GM18498 (cell line): ENCODE results near the gene KRT86.
"Not testable (repeated sequence)": the region's sequence is repeated elsewhere in the genome, so short reads cannot be mapped to it uniquely, and the experiment has no call there.

Source experiments
- ATAC-seq: cut with Tn5 transposase; IDR thresholded peaks from one replicate; pipeline ENCODE4 v1.9.1; 2021; ENCODE audit warnings: mild to moderate bottlenecking, moderate library complexity; ENCODE audit not compliant: unreplicated experiment

KRT86 gene

DNA sequence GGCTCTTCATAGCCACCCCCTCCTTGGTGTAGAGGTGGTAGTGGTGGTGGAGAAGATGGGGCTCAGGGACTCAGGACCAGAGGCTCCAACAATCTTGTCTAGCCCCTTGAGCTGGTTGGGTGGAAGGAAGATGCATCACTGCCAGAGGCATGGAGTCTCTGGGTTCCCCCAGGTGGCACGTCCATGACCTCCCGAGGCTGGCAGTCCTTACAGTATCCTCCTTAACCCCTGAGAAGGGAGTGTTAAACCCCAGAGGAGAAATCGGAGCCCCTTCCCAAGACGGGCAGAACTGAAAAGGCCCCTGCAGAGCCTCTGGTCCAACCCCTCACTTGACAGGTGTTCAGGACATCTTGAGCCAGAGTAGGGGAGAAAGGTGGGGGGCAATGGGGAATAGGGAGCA, 37.6 kb downstream of the KRT86 start:
- ATAC-seq, result no peak

DNA sequence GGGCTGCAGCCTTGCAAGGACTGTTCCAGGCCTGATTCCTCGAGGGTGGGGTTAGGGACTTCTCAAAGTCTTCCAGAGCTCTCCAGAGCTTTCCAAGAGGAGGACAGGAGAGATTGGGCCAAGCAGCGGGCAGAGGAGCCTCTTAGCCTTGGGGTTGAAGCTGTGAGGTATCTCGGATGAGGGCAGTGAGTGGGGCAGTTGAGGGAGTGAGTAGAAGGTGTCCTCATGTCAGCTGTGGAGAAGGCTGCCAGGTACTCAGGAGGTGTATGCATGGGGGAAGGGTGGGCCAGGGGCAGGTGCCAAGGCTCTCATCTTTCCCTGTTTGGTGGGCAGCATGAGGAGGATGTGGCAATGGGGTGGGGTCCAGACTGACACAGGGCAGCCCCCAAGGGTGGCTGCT, 39.0 kb downstream of the KRT86 start:
- ATAC-seq, result no peak

DNA sequence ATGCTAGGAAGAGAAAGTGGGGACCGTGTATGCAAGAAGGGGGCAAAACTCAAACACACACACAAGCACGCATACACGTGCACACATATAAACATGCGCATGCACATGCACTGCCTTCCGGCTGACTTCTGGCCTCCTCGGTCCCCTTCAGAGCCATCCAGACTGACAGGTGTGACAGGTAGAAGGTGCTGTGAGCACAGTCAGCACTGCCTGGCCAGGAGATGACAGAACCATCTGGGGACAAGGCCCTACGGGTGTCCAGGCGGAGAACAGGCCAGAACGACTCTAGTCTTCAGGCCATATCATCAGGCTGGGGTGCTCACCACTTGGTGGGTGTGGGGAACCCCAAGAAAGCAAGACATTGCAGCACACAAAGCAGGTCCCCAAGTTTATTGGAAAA, 39.5 kb downstream of the KRT86 start:
- ATAC-seq, result no peak

DNA sequence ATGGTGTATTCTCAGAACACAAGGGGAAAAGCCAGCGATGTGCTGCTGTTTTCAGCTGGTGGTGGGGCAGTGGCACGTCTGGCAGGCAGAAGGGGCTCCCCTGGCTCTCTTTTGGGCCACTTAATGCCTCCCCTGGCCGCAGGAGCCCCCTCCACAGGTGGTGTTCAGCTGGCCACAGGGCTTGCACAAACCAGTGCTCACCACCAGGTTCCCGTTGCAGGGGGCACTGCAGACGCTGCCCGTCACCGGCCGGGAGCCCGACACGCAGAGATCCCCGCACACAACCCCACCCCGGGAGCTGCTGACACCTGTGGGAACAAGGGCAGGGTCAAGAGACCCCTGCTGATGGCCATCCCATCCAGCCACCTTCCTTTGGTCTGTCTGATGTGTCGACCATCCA, 40.1 kb downstream of the KRT86 start:
- ATAC-seq, result no peak

DNA sequence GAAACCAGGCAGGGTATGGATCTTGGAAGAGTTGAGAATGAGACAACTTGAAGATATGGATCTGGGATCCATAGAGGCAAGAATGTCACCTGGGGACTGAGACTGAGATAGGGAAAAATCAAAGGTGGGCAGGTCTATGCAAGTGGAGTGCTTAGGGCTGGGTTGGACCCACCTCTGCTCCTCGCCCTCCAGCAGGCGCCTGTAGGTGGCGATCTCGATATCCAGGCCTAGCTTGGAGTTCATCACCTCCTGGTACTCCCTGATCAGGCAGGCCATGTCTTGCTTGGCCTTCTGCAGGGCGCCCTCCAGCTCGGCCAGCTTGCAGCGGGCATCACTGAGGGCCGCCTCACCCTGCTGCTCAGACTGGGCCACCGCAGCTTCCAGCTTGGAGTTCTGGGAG, 41.3 kb downstream of the KRT86 start:
- not testable (repeated sequence) for ATAC-seq

DNA sequence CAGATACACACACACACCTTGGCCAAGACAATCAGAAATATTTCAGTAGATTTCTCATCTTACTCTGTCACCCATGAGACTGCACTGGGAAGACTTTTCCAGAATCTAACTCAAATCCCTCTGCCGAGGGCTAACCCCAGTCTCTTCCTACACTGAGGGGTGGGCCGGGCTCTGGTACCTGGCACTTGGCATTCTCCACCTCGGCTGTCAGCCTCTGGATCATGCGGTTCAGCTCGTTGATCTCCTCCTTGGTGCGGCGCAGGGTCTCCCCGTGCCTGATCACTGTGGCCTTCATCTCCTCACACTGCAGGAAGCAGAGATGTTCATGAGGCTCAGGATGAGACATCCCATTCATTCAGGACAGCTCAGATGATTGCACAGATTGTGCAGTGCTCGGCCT, 41.8 kb downstream of the KRT86 start:
- no peak for ATAC-seq

DNA sequence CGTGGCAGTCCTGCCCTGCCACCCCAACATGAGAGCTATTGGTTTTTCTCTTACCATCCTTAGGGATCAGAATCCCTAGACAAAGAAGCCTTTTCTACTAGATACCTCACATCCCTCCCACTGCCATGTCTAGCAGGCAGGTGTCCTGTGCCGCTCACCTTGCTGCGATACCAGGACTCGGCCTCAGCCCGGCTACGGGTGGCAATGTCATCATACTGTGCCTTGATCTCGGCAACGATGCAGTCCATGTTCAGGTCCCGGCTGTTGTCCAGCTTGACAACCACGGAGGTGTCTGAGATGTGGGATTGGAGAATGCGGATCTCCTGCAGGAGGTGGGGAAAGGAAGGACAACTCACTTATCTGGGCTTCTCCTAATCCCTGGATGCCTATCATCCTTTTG, 42.3 kb downstream of the KRT86 start:
- ATAC-seq, result no peak

DNA sequence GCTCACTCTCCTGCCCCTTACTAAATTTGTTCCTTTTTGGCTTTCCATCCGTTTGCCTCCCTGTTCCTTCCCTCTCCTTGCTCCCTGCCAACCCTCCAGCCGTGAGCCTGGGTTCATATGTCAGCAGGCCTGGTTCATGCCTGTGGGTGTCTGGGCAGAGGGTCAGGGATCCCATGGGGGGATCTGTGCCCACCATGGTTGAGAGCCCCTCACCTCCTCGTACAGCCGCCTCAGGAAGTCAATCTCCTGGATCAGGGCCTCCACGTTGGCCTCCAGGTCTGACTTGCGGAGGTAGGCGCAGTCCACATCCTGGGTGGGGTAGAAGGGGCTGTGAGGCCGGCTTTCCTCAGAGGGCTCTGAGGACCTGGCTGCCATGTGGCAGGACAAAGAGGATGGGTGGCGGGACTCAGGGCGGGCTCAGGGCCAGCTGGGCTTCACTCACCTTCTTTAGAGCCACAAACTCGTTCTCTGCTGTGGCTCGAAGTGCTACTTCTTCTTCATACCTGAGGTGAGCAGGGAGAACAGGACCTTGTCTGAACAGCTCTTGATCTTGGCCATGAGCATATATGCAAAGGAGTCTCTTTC, 43.1 kb downstream of the KRT86 start:
- no peak for ATAC-seq

DNA sequence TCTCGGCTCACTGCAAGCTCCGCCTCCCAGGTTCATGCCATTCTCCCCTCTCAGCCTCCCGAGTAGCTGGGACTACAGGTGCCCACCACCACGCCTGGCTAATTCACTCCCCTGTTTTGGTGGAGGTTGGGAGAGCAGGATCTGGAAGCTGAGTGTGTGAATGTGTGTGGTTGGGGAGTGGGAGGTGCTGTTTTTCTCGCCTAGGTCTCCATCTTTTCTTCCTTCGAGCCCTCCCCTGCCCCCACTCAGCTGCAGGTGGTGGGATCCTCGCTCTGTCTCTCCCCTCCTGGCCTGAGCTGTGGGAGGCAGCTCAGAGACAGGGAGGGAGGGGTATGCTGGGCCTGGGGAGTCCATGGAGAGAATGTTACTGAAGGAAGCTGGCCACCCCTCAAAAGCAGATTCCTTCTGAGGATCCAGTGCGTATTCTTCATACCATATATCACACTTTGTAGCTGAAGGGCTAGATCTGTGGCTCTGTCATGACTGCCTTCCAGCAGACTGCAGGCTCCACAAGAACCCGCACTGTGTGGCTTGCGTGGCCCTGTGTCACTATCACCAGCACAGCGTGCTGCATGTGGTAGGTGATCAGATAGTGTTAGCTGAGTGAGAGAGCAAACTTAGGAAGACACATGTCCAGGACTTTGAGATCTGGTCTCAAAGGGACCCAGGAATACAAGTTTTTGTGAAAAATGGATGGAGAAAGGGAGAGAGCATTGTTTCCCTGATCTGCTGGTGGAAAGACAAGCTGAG, 44.0 kb downstream of the KRT86 start:
- no peak for ATAC-seq

DNA sequence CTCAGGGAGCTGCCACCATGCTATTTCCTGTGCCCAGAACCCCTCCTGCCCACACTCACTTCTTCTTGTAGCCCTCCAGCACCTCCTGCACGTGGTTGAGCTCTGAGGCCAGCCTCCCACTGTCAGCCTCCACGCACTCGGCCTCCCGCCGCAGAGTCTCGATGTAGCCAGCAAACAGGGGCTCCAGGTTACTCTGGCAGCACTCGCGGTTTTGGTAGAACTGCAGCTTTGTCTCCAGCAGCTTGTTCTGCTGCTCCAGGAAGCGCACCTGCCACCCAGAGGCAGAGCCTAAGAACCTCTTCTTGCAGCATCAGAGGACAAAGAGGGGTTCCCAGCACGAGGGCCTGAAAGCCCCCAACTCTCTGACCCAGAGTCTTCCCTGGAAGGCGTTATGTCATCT, 44.7 kb downstream of the KRT86 start:
- no peak for ATAC-seq

DNA sequence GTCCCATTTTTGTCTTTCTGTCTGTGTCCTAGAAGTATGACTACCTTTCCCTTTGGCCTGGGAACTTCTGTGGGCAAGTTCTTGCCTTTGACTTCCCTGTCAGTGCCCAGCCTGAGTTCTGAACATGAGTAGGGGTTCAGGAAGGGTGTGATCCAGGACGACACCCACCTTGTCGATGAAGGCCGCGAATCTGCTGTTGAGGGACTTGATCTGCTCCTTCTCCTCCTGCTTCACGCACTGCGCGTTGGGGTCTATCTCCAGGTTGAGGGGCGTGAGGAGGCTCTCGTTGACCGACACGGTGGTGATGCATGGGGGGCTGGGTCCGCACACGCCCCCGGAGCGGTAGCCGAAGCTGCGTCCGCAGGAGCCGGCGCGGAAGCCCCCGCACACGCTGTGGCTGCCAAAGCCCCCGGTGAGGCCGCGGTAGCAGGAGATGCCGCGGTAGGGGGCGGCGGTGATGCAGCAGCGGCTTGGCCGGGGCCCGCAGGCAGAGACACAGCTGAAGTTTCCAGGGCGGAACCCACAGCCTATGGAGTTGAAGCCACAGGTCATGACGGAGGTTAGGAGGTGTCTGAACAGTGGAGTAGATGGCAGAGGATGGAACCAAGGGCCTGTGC, 46.4 kb downstream of the KRT86 start, which contains the start of gene KRT83:
Gene KRT83, minus strand, starts transcription at position 615 of the 617 bp plus-strand sequence. Its CDS starts 63 bp downstream, at position 552.
- no peak for ATAC-seq

DNA sequence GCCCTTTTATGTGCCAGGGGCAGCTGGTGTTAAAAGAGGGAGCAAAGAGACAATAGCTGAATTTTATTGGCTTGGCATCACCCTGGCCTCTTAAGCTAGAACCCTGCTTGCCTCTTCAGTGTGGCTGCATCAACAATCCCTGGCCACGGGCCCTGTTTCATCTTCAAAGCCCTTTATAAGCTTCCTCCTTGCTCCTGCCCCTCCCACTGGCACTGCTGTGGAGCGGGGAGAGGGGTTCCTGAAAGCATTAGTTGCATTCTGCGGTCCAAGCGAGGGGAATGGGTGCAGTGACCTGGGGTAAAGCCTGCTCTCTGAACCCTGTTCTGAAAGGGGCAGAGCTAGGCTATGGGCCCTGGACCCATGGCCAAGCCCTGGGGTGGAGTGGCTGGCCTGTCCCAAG, 47.0 kb downstream of the KRT86 start:
- no peak for ATAC-seq

DNA sequence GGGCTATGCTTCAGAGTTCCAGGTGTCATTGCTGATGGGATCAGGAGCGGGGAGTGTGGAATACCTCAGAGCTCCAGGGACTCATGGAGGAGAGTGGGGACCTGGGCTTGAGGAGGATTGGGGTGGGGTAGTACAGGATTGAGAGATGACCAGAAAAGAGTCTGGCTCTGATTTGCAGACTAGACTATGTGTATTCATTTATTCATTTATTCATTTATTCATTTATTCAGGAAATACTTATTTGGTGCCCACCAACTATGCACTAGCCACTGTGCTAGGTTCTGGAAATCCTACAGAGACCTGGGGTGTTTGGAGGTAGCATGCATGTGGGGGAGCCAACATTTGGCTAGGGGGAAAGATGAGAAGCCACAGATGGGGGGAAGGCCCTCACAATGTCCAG, 47.6 kb downstream of the KRT86 start:
- ATAC-seq, result no peak

DNA sequence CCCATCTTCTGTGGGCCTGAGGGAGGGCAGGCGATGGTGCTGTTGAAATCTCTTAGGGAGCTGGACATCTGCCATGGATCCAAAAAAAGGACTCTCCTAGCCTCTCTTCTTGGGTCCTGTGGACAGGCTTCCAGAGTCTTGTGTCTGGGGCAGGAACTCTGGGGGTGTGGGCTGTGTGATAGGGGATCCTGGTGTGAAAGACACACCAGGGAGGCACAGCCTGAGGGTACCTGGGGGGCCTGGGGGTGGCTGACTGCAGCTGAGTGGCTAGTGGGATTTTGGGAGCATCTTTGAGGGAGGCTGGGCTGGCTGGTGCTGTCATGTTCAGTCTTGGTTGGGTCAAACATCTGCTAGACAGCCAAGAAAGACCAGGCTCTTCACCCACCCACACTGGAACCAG, 48.6 kb downstream of the KRT86 start:
- ATAC-seq, result no peak

DNA sequence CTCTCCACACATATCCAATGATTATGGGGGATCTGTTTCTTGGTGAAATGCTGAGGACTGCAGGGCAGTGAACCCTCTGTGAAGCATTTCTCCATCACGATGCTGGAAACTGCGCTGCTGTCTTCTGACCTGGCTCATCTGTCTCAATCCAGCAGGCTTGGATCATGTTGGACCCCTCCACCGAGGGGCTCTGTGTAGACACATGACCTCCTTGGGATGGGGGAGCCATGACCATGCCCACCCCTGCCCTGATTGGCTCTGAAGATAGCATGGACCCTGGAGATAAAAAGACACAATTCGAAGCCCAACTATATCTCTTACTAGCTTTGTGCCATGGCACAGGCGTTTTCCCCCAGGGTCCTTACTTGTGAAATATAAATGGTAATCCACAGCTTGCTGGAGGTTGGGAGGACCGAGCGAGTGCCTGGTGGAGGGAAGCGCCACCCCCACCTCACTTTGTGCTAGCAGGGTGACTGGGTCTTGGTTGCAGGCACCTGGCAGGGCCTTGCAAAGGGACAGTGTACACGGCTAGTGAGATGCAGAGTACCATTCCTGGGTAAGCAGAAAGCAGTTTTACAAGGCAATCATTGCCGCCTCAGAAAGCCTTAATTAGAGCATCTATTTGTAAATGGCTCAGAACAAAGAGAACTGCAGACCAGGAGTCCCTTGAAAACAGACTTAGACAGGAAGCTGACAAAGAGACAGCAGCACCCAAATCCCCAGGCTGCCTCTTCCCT, 49.1 kb downstream of the KRT86 start:
- no peak for ATAC-seq

DNA sequence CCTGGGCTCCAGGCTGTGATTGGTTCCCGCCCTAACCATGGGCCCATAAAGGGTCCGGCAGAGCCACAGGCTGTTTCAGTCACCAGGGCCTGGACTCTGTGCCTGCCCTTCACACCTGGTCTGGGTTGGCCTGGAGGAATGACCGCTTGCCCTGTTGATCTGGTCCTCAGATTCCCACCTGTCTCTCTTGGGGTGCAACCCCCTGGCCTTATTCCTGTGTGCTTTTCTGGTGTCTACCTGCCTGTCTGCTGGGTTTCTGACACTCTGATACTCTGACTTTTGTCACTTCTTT, 49.7 kb downstream of the KRT86 start:
- ATAC-seq, result no peak

DNA sequence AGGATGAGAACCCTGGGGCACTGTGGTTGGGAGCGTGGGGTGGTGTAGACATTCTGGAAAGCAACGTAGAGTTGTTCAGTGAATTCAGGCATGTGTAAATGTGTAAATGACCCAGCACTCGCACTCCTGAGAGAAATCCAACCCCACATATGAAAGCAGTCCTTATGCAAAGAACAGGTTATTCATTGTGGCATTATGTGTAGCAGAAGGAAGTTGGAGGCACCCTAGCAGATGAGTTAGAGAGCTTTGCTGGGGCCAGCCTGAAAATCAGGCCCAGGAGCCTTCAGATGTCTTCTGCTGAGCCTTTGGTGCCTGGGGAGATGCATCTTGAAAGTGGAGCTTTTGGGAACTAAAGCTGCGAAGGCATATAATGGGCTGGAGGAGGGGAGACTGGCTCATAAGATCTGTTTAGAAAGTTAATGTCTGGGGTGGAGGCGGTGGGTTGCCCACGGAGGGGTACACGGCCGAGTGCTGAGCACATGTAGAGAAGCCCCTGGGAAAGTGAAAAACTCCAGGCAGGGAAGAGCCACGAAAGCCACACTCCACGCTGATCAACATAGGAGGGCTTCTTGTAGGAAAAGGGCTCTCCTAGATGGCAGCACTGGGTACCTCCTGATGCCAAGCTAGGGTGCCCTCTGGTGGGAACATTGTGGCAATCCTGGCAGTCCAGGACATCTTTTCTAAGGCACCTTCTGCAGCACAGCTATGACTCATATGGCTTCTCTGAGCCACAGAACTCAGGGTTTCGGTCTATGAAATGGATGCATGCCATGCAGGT, 52.8 kb downstream of the KRT86 start:
- peak; percentile 95 for ATAC-seq

DNA sequence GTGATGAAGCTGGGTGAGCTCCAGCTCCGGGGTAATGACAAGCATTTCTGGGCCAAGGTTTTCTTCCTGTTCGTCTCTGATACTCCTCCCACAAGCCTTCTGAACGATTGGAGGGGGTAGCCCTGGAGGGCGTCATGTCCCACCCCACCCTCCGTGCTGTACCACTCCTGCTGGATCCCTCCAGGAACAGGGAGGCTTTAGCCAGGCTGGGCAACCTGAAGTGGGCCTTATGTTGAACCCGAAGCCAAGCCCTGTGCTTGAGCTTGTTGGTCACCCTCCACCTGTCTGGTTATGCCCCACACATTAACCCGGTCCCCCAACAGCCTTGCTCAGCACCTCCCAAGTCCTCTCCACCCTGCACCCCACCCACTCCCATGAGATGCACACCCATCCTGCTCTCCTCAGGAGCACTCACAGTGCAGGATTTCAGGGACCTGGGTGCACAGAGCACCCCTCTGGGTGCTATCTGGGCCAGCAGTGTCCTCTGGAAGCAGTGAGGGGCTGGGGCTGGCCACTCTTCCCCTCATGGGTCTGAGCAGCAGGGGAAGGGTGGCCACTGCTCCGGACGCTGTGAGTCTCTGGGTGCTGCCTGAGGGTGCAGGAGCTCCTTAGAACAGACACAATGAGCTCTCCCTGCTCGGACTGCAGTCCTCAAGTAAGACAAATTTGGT, 53.5 kb downstream of the KRT86 start:
- peak; percentile 6 for ATAC-seq

DNA sequence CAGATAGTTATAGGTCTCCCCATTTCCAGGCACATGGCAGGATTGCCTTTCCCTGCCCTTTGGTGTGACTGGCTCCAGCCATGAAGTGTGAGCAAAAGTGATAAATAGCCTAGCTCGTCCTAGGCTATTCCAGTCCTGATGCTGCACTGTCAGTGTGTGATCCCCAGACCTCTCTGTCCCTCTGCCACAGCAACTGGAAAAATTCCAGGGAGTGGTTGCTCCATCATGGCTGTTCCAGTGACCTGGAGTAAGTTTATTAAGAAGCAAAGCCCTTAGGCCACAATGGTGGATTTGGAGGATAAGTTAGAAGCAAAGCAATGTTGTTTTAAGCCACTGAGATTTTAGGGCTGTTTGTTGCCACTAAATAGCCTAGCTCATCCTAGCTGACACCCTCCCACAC, 56.6 kb downstream of the KRT86 start:
- ATAC-seq, result no peak

DNA sequence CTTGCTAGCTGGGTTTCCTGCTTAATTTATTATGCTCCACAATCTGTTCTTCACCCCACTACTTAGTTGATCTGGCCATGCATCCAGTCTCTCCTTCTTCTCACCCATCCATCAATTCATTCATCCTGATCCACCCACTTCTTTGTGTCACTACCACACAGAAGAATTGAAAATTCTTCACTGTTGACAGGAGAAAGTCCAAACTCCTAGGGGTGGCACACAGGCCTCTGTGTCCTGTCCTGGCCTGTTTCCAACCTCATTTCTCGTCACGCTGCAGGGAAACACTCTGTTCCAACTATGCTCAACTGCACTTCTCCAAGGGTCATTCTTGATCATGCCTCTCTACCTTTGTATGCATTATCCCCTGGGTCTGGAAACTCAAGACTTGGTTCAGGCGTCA, 57.4 kb downstream of the KRT86 start:
- ATAC-seq, result no peak

DNA sequence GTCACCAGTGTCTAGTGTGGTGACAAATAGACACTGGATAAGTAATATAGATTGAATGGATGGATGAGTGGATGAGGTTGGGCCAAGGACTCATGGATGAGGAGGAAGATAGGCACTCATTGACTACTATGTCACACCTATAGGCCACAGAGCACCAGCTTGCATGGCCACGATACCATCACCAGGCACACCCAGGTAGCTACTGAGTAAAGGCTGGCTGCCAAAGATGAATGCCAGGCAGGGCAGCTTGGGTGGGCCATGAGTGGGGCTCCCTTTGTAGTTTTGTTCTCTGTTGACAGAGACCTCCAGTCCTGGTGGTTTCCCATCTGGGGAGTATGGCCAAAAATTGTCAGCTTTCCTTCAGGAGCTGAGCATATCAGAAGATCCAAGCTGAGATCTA, 57.9 kb downstream of the KRT86 start:
- ATAC-seq, result no peak
